22Rv1 (cell line): ENCODE results near the gene FBXO47.

Source experiments
- ZFX ChIP-seq: fragments of 450-650 bp; IDR thresholded peaks from 2 replicates; pipeline ENCODE4 v1.6.1; 2017; ENCODE audit warnings: antibody characterized with exemption, borderline replicate concordance
- TF ChIP-seq, protein P1 (sequence below): fragments of 450-650 bp; IDR thresholded peaks from 2 replicates; pipeline ENCODE4 v1.5.1; 2017; ENCODE audit warnings: mild to moderate bottlenecking

GRCh38 chr17:38996660-38997337 is 29.6 kb upstream of the FBXO47 start:
- TF ChIP-seq, protein P1, sequence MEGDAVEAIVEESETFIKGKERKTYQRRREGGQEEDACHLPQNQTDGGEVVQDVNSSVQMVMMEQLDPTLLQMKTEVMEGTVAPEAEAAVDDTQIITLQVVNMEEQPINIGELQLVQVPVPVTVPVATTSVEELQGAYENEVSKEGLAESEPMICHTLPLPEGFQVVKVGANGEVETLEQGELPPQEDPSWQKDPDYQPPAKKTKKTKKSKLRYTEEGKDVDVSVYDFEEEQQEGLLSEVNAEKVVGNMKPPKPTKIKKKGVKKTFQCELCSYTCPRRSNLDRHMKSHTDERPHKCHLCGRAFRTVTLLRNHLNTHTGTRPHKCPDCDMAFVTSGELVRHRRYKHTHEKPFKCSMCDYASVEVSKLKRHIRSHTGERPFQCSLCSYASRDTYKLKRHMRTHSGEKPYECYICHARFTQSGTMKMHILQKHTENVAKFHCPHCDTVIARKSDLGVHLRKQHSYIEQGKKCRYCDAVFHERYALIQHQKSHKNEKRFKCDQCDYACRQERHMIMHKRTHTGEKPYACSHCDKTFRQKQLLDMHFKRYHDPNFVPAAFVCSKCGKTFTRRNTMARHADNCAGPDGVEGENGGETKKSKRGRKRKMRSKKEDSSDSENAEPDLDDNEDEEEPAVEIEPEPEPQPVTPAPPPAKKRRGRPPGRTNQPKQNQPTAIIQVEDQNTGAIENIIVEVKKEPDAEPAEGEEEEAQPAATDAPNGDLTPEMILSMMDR: no peak
- no peak for TF ChIP-seq ZFX
